CD14-positive monocyte (primary cell): Measurements from ENCODE around the gene ULK4. TPM values are rescaled to one million over a fixed set of nuclear protein-coding genes. Genes with fewer than 3 reads are reported as not detected.

Experiments
- DNase-seq, 3 donors: peaks; one replicate each; pipeline ENCODE4 v3.0.0-alpha.2; 2011 to 2022
- H2AFZ ChIP-seq: 2 replicates; pipeline ENCODE4 v1.6.0; 2012; ENCODE audit warnings: mild to moderate bottlenecking, low read depth, low read length, inconsistent platforms; ENCODE audit not compliant: insufficient read depth, poor library complexity, severe bottlenecking
- H3K27ac ChIP-seq, 2 donors: 1 replicate in 1 of 2; 2 replicates in 1 of 2; pipeline ENCODE4 v1.5.1; 2012 to 2013; ENCODE audit warnings: low read length in 2 of 2, control low read depth in 1 of 2, inconsistent platforms in 1 of 2, low read depth in 1 of 2, mild to moderate bottlenecking in 1 of 2
- H3K27me3 ChIP-seq, 2 donors: one replicate each; pipeline versions ENCODE4 v1.6.0 to v1.6.1; 2011 to 2013; ENCODE audit warnings: low read length in 2 of 2; ENCODE audit not compliant: control insufficient read depth in 2 of 2, insufficient read depth in 2 of 2
- H3K36me3 ChIP-seq, 2 donors: replicated peaks in 1 of 2; 1 replicate in 1 of 2; 2 replicates in 1 of 2; pipeline versions ENCODE4 v1.5.1 to v1.6.1; 2012 to 2013; ENCODE audit warnings: low read length in 2 of 2, control low read depth in 1 of 2, inconsistent platforms in 1 of 2, mild to moderate bottlenecking in 1 of 2; ENCODE audit not compliant: insufficient read depth in 2 of 2, control insufficient read depth in 1 of 2
- H3K4me1 ChIP-seq, 2 donors: 1 replicate in 1 of 2; 2 replicates in 1 of 2; pipeline versions ENCODE4 v1.5.1 to v1.6.1; 2012 to 2013; ENCODE audit warnings: low read length in 2 of 2, control low read depth in 1 of 2, inconsistent platforms in 1 of 2, mild to moderate bottlenecking in 1 of 2, moderate library complexity in 1 of 2; ENCODE audit not compliant: insufficient read depth in 2 of 2, control insufficient read depth in 1 of 2
- H3K4me2 ChIP-seq: replicated peaks from 2 replicates; pipeline ENCODE3; 2012; ENCODE audit warnings: low read length, moderate library complexity, mild to moderate bottlenecking; ENCODE audit not compliant: poor library complexity, severe bottlenecking; ENCODE audit errors: extremely low read depth
- H3K4me3 ChIP-seq, 3 experiments: fragments of 200-600 bp in 1 of 3; sonication (generic) in 1 of 3; replicated peaks in 1 of 3; 1 replicate in 2 of 3; 2 replicates in 1 of 3; pipeline ENCODE4 v1.5.1; 2011 to 2013; ENCODE audit warnings: low read length in 3 of 3, mild to moderate bottlenecking in 3 of 3, control low read depth in 2 of 3, low read depth in 2 of 3, inconsistent platforms in 1 of 3, moderate library complexity in 1 of 3
- H3K79me2 ChIP-seq: 2 replicates; pipeline ENCODE4 v1.6.0; 2012; ENCODE audit warnings: mild to moderate bottlenecking, control low read depth, inconsistent platforms, low read length, moderate library complexity; ENCODE audit not compliant: insufficient read depth
- H3K9ac ChIP-seq: 2 replicates; pipeline ENCODE4 v1.6.0; 2017; ENCODE audit warnings: low read length, mild to moderate bottlenecking; ENCODE audit not compliant: insufficient read depth, poor library complexity, severe bottlenecking
- H3K9me3 ChIP-seq, 2 donors: replicated peaks in 1 of 2; 1 replicate in 1 of 2; 2 replicates in 1 of 2; pipeline versions ENCODE4 v1.5.1 to v1.6.1; 2012 to 2013; ENCODE audit warnings: low read length in 2 of 2, control low read depth in 1 of 2; ENCODE audit not compliant: control insufficient read depth in 1 of 2, insufficient read depth in 1 of 2
- H4K20me1 ChIP-seq: 2 replicates; pipeline ENCODE4 v1.6.0; 2012; ENCODE audit warnings: mild to moderate bottlenecking, low read length, control low read depth, moderate library complexity; ENCODE audit not compliant: insufficient read depth
- H3K27ac Mint-ChIP-seq, 7 donors: one replicate each; pipeline ENCODE4 v1.8.0; 2020; ENCODE audit warnings: mild to moderate bottlenecking in 7 of 7, mixed read lengths in 7 of 7, moderate library complexity in 6 of 7, inconsistent platforms in 2 of 7
- H3K27me3 Mint-ChIP-seq, 3 donors: one replicate each; pipeline ENCODE4 v1.8.0; 2021 to 2022; ENCODE audit warnings: low read depth in 3 of 3, mild to moderate bottlenecking in 3 of 3, mixed read lengths in 3 of 3, moderate library complexity in 3 of 3, inconsistent platforms in 1 of 3
- H3K36me3 Mint-ChIP-seq, 2 donors: one replicate each; pipeline ENCODE4 v1.8.0; 2020; ENCODE audit warnings: mixed read lengths in 2 of 2, inconsistent platforms in 1 of 2, mild to moderate bottlenecking in 1 of 2
- H3K4me1 Mint-ChIP-seq: one replicate; pipeline ENCODE4 v1.8.0; 2020; ENCODE audit warnings: mild to moderate bottlenecking, mixed read lengths
- H3K4me3 Mint-ChIP-seq, 2 donors: one replicate each; pipeline ENCODE4 v1.8.0; 2020; ENCODE audit warnings: mild to moderate bottlenecking in 2 of 2, mixed read lengths in 2 of 2, moderate library complexity in 1 of 2
- H3K9me3 Mint-ChIP-seq, 7 donors: one replicate each; pipeline ENCODE4 v1.8.0; 2020 to 2022; ENCODE audit warnings: mixed read lengths in 7 of 7, mild to moderate bottlenecking in 6 of 7, moderate library complexity in 6 of 7, inconsistent platforms in 2 of 7
- WGBS: methylation state at CpG from one replicate; pipeline ENCODE4 v1.1.5; 2013; ENCODE audit warnings: missing lambda C conversion rate; ENCODE audit not compliant: insufficient coverage; 5-methylcytosine and 5-hydroxymethylcytosine counted together
- intact Hi-C, 2 donors: fragments of 100-400 bp; cut with micrococcal nuclease; formaldehyde crosslinking; loops; one replicate each; pipeline versions ENCODE4 v1.15.0 to v1.15.1; 2023
- polyA plus RNA-seq, 3 donors: library from polyadenylated mRNA; depleted of rRNA in 1 of 3; unstranded in 2 of 3; stranded (reverse) in 1 of 3; fragments of 300-500 nt in 2 of 3; fragments of >200 nt in 1 of 3; fragmentation: Illumina TruSeq in 2 of 3; gene quantifications; 1 replicate in 2 of 3; 2 replicates in 1 of 3; pipeline ENCODE4 v1.2.3, GENCODE V29; 2012 to 2021
- TF ChIP-seq, protein P1 (sequence below): fragments of 200-600 bp; IDR thresholded peaks from one replicate; pipeline ENCODE4 v1.8.0; 2022; ENCODE audit warnings: antibody characterized with exemption, mild to moderate bottlenecking

Gene ULK4
- polyA plus RNA-seq, 3 donors = 6.7 to 14.0 (median 11.8) TPM

DNA sequence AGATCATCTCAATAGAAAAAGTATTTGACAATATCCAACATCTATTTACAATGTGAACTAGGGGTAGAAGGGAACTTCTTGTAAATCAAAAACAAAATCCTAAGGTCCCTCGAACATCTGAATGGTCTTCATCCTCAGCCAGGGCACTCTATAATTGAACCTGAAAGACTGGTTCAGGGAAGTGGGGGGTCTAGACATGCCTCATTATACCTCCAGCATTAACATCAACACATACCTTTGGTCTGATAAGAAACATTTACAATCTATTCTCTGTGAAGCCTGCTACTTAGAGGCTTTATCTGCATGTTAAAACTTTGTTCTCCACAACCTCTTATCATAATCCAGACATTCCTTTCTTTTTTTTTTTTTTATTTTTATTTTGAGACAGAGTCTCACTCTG is 550.8 kb downstream of the ULK4 start:
- Histone ChIP-seq H3K79me2 (no peaks in the 10 kb centered on the region), H3K27ac (no peak overlapping the region), H3K9me3 (no peaks in the 10 kb centered on the region), H3K27me3 (no peaks in the 10 kb centered on the region), H3K36me3 (no peaks in the 10 kb centered on the region), H2AFZ (no peak overlapping the region), H3K4me2 (no peak overlapping the region), H3K4me3 (no peak overlapping the region), H3K9ac (no peak overlapping the region), H3K4me1 (no peaks in the 10 kb centered on the region), H4K20me1 (no peaks in the 10 kb centered on the region)
- Mint-ChIP-seq H3K27ac (no peak overlapping the region), H3K4me3 (no peak overlapping the region), H3K27me3 (peaks cover 0 to 4% (median 3%) of the 10 kb centered on the region in 3 donors), H3K36me3 (no peaks in the 10 kb centered on the region), H3K9me3 (peaks cover 1 to 8% (median 5%) of the 10 kb centered on the region in 7 donors), H3K4me1 (no peaks in the 10 kb centered on the region)
- WGBS = no CpG with 5 or more reads among the region's 1 CpG
- intact Hi-C loops = no loop called here
- TF ChIP-seq, protein P1, sequence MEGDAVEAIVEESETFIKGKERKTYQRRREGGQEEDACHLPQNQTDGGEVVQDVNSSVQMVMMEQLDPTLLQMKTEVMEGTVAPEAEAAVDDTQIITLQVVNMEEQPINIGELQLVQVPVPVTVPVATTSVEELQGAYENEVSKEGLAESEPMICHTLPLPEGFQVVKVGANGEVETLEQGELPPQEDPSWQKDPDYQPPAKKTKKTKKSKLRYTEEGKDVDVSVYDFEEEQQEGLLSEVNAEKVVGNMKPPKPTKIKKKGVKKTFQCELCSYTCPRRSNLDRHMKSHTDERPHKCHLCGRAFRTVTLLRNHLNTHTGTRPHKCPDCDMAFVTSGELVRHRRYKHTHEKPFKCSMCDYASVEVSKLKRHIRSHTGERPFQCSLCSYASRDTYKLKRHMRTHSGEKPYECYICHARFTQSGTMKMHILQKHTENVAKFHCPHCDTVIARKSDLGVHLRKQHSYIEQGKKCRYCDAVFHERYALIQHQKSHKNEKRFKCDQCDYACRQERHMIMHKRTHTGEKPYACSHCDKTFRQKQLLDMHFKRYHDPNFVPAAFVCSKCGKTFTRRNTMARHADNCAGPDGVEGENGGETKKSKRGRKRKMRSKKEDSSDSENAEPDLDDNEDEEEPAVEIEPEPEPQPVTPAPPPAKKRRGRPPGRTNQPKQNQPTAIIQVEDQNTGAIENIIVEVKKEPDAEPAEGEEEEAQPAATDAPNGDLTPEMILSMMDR = no peak
- no peak for DNase-seq

DNA sequence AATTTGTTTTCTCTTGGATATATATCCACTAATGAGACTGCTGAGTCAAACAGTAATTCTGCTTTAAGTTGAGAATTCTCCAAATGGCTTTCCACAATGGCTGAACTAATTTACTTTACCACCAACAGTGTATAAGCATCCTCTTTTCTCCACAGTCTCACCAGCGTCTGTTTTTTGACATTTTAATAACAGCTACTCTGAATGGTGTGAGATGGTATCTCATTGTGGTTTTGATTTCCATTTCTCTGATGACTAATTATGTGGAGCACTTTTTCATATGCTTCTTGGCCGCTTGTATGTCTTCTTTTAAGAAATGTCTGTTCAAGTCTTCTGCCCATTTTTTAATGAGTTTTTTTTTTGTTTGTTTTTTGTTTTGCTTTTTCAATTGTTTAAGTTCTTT is 556.4 kb downstream of the ULK4 start:
- Histone ChIP-seq H3K36me3 (no peaks in the 10 kb centered on the region), H3K9ac (no peak overlapping the region), H3K4me3 (no peak overlapping the region), H3K27me3 (no peaks in the 10 kb centered on the region), H3K9me3 (no peaks in the 10 kb centered on the region), H3K4me2 (no peak overlapping the region), H3K79me2 (no peaks in the 10 kb centered on the region), H4K20me1 (no peaks in the 10 kb centered on the region), H2AFZ (no peak overlapping the region), H3K27ac (no peak overlapping the region), H3K4me1 (no peaks in the 10 kb centered on the region)
- no peaks in the 10 kb centered on the region for H3K36me3 Mint-ChIP-seq
- no peaks in the 10 kb centered on the region for H3K4me1 Mint-ChIP-seq
- peaks cover 0 to 3% (median 0%) of the 10 kb centered on the region in 3 donors for H3K27me3 Mint-ChIP-seq
- no peak for DNase-seq
- peaks cover 2 to 12% (median 6%) of the 10 kb centered on the region in 7 donors for H3K9me3 Mint-ChIP-seq
- intact Hi-C loops = no loop called here
- no CpG with 5 or more reads among the region's 2 CpGs for WGBS
- H3K27ac Mint-ChIP-seq = no peak overlapping the region
- H3K4me3 Mint-ChIP-seq = no peak overlapping the region
- TF ChIP-seq, protein P1 = no peak
